Measurements from ENCODE around the gene RSF1.

- TF ChIP-seq, protein P1, sequence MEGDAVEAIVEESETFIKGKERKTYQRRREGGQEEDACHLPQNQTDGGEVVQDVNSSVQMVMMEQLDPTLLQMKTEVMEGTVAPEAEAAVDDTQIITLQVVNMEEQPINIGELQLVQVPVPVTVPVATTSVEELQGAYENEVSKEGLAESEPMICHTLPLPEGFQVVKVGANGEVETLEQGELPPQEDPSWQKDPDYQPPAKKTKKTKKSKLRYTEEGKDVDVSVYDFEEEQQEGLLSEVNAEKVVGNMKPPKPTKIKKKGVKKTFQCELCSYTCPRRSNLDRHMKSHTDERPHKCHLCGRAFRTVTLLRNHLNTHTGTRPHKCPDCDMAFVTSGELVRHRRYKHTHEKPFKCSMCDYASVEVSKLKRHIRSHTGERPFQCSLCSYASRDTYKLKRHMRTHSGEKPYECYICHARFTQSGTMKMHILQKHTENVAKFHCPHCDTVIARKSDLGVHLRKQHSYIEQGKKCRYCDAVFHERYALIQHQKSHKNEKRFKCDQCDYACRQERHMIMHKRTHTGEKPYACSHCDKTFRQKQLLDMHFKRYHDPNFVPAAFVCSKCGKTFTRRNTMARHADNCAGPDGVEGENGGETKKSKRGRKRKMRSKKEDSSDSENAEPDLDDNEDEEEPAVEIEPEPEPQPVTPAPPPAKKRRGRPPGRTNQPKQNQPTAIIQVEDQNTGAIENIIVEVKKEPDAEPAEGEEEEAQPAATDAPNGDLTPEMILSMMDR (IDR thresholded peaks at IDR 0.05), result no peak
- no peak for TF ChIP-seq EZH2 (IDR thresholded peaks at IDR 0.05; ENCODE audit: borderline replicate concordance, insufficient read depth, low read depth, low read length, poor library complexity, severe bottlenecking)
Observed at GRCh38 chr11:77656362-77656761, 164.2 kb downstream of the RSF1 start.

All from B cell (primary cell).